Fibroblast of lung (primary cell): ENCODE data around the gene FNDC3B. TPM values are rescaled to one million over a fixed set of nuclear protein-coding genes. Genes with fewer than 3 reads are reported as not detected.

Source experiments
- DNase-seq, 2 donors: peaks; one replicate each; pipeline versions ENCODE4 v3.0.0 to v3.0.0-alpha.2; 2010; ENCODE audit warnings: low read depth in 2 of 2
- H2AFZ ChIP-seq: 2 replicates; pipeline ENCODE4 v1.5.1; 2012; ENCODE audit warnings: low read length, control low read depth, inconsistent platforms
- H3K27ac ChIP-seq: 2 replicates; pipeline ENCODE4 v1.5.1; 2011; ENCODE audit warnings: low read length, control low read depth; ENCODE audit not compliant: insufficient read depth
- H3K27me3 ChIP-seq: 2 replicates; pipeline ENCODE4 v1.5.1; 2011; ENCODE audit warnings: mild to moderate bottlenecking, low read length; ENCODE audit not compliant: control insufficient read depth, insufficient read depth
- H3K36me3 ChIP-seq: 2 replicates; pipeline ENCODE4 v1.5.1; 2011; ENCODE audit warnings: low read length; ENCODE audit not compliant: control insufficient read depth, insufficient read depth
- H3K4me1 ChIP-seq: 2 replicates; pipeline ENCODE4 v1.5.1; 2011; ENCODE audit warnings: low read length; ENCODE audit not compliant: control insufficient read depth, insufficient read depth; ENCODE audit errors: extremely low read depth
- H3K4me2 ChIP-seq: 2 replicates; pipeline ENCODE4 v1.5.1; 2011; ENCODE audit warnings: low read length, control low read depth; ENCODE audit not compliant: insufficient read depth; ENCODE audit errors: extremely low read depth
- H3K4me3 ChIP-seq, 4 experiments: fragments of 200-600 bp in 1 of 4; sonication (generic) in 1 of 4; replicated peaks in 1 of 4; 2 replicates each; pipeline ENCODE4 v1.5.1; 2011 to 2016; ENCODE audit warnings: low read length in 4 of 4, low read depth in 3 of 4, mild to moderate bottlenecking in 3 of 4, control low read depth in 2 of 4, inconsistent platforms in 1 of 4, mixed read lengths in 1 of 4; ENCODE audit not compliant: insufficient read depth in 1 of 4; ENCODE audit errors: control extremely low read depth in 1 of 4
- H3K79me2 ChIP-seq: 2 replicates; pipeline ENCODE4 v1.5.1; 2012; ENCODE audit warnings: mild to moderate bottlenecking, low read length, inconsistent platforms; ENCODE audit not compliant: control insufficient read depth, insufficient read depth
- H3K9ac ChIP-seq: 2 replicates; pipeline ENCODE4 v1.5.1; 2011; ENCODE audit warnings: mild to moderate bottlenecking, low read length, control low read depth; ENCODE audit not compliant: insufficient read depth
- H3K9me3 ChIP-seq: 2 replicates; pipeline ENCODE4 v1.5.1; 2012; ENCODE audit warnings: low read depth, low read length; ENCODE audit not compliant: control insufficient read depth, insufficient read depth
- H4K20me1 ChIP-seq: 2 replicates; pipeline ENCODE4 v1.5.1; 2011; ENCODE audit warnings: low read length; ENCODE audit not compliant: control insufficient read depth, insufficient read depth; ENCODE audit errors: extremely low read depth
- CTCF ChIP-seq, 2 donors: IDR thresholded peaks in 1 of 2; conservative IDR thresholded peaks in 1 of 2; 1 replicate in 1 of 2; 2 replicates in 1 of 2; pipeline ENCODE4 v1.5.1; 2011 to 2012; ENCODE audit warnings: low read length in 2 of 2, control low read depth in 1 of 2, inconsistent platforms in 1 of 2, low read depth in 1 of 2, mild to moderate bottlenecking in 1 of 2
- EZH2 ChIP-seq: IDR thresholded peaks from 2 replicates; pipeline ENCODE4 v1.5.1; 2012; ENCODE audit warnings: low read length, control low read depth, mild to moderate bottlenecking; ENCODE audit errors: missing control alignments
- polyA plus RNA-seq, 2 donors: library from polyadenylated mRNA; depleted of rRNA in 1 of 2; stranded (reverse) in 1 of 2; unstranded in 1 of 2; fragments of >200 nt; gene quantifications; 2 replicates each; pipeline ENCODE4 v1.2.1, GENCODE V29; 2011 to 2012; ENCODE audit warnings: missing spikeins in 1 of 2
- total RNA-seq: library from RNA; depleted of rRNA; stranded (reverse); fragments of >200 nt; gene quantifications from 2 replicates; pipeline ENCODE4 v1.2.1, GENCODE V29; 2014

FNDC3B gene
- total and polyA plus RNA-seq, 2 donors (not counting 1 experiment from before 2014, with no cell fraction given), result 26.1 to 76.8 TPM

GRCh38 chr3:172084871-172085556 lies 45.6 kb downstream of the FNDC3B start:
- Histone ChIP-seq H3K27ac (no peak overlapping the region), H3K9me3 (no peaks in the 10 kb centered on the region), H2AFZ (no peak overlapping the region), H3K79me2 (peaks cover 77% of the 10 kb centered on the region), H3K9ac (no peak overlapping the region), H3K4me3 (no peak overlapping the region), H3K27me3 (no peaks in the 10 kb centered on the region), H4K20me1 (peaks cover 2% of the 10 kb centered on the region), H3K4me2 (no peak overlapping the region), H3K36me3 (no peaks in the 10 kb centered on the region), H3K4me1 (peaks cover 8% of the 10 kb centered on the region)
- peak in 1 of 2 donors; percentile 58 for DNase-seq
- TF ChIP-seq EZH2 (no peak), CTCF (conservative IDR thresholded peaks at IDR 0.05 in 1 of 2, IDR thresholded peaks at IDR 0.05 in 1 of 2; ENCODE audit: low read depth in 1 of 2, low read length in 2 of 2) (no peak)

- no peaks in the 10 kb centered on the region for H3K27me3 ChIP-seq
- no peak overlapping the region for H3K4me2 ChIP-seq
- no peaks in the 10 kb centered on the region for H3K9me3 ChIP-seq
- H3K79me2 ChIP-seq, result peaks cover 77% of the 10 kb centered on the region
- H3K36me3 ChIP-seq, result no peaks in the 10 kb centered on the region
- peaks cover 2% of the 10 kb centered on the region for H4K20me1 ChIP-seq
- TF ChIP-seq CTCF (conservative IDR thresholded peaks at IDR 0.05 in 1 of 2, IDR thresholded peaks at IDR 0.05 in 1 of 2; ENCODE audit: low read depth in 1 of 2, low read length in 2 of 2), result no peak
- TF ChIP-seq EZH2, result no peak
- no peak overlapping the region for H2AFZ ChIP-seq
- peaks cover 8% of the 10 kb centered on the region for H3K4me1 ChIP-seq
- H3K27ac ChIP-seq, result no peak overlapping the region
- DNase-seq, result peak in 1 of 2 donors; percentile 58
- no peak overlapping the region for H3K9ac ChIP-seq
- H3K4me3 ChIP-seq, result no peak overlapping the region
Measured at GRCh38 chr3:172085557-172085895, 46.1 kb downstream of the FNDC3B start.

GRCh38 chr3:172086071-172086470 lies 46.7 kb downstream of the FNDC3B start:
- H4K20me1 ChIP-seq, result peaks cover 2% of the 10 kb centered on the region
- no peaks in the 10 kb centered on the region for H3K9me3 ChIP-seq
- TF ChIP-seq CTCF (conservative IDR thresholded peaks at IDR 0.05 in 1 of 2, IDR thresholded peaks at IDR 0.05 in 1 of 2; ENCODE audit: low read depth in 1 of 2, low read length in 2 of 2), result no peak
- no peak for TF ChIP-seq EZH2
- H3K4me1 ChIP-seq, result peaks cover 8% of the 10 kb centered on the region
- no peak overlapping the region for H2AFZ ChIP-seq
- H3K9ac ChIP-seq, result no peak overlapping the region
- DNase-seq, result no peak
- H3K4me2 ChIP-seq, result no peak overlapping the region
- no peak overlapping the region for H3K4me3 ChIP-seq
- no peaks in the 10 kb centered on the region for H3K27me3 ChIP-seq
- no peak overlapping the region for H3K27ac ChIP-seq
- no peaks in the 10 kb centered on the region for H3K36me3 ChIP-seq
- peaks cover 76% of the 10 kb centered on the region for H3K79me2 ChIP-seq
